ENCODE data around the gene RARA.

GRCh38 chr17:40326832-40327199 lies 17.8 kb downstream of the RARA start:
- TF ChIP-seq CTCF (IDR thresholded peaks at IDR 0.05) = no peak
- TF ChIP-seq POLR2A (IDR thresholded peaks at IDR 0.05) = no peak

Data from gastroesophageal sphincter (tissue), 3 donors.